Astrocyte (in vitro differentiated cells and primary cell): ENCODE data around the gene PARP14.
"Not testable (repeated sequence)": the region's sequence is repeated elsewhere in the genome, so short reads cannot be mapped to it uniquely, and the experiment has no call there.

ENCODE experiments used
- CTCF ChIP-seq: IDR thresholded peaks from 2 replicates; pipeline ENCODE4 v1.5.1; 2011; ENCODE audit warnings: low read depth, mild to moderate bottlenecking, inconsistent platforms, low read length, moderate library complexity; ENCODE audit not compliant: insufficient read depth
- EZH2 ChIP-seq: IDR thresholded peaks from 2 replicates; pipeline ENCODE4 v1.6.1; 2012; ENCODE audit warnings: mild to moderate bottlenecking, low read length, inconsistent platforms; ENCODE audit not compliant: insufficient read depth

DNA sequence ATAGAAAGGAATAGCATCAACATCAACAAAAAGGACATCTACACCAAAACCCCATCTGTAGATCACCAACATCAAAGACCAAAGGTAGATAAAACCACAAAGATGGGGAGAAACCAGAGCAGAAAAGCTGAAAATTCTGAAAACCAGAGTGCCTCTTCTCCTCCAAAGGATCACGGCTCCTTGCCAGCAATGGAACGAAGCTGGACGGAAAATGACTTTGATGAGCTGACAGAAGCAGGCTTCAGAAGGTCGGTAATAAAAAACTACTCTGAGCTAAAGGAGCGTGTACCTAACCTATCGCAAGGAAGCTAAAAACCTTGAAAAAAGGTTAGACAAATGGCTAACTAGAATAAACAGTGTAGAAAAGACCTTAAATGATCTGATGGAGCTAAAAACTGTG, 28.7 kb upstream of the PARP14 start:
- not testable (repeated sequence) for TF ChIP-seq CTCF, EZH2
